ENCODE measurements around the gene PTN. TPM values are rescaled to one million over a fixed set of nuclear protein-coding genes. Genes with fewer than 3 reads are reported as not detected.

PTN gene
- total RNA-seq, 2 donors from 2014 or later = 1.6 to 5.7 TPM

GRCh38 chr7:137373507-137373906, 30.0 kb upstream of the PTN start:
- Histone ChIP-seq H3K9me3 (peaks cover 0 to 6% (median 0%) of the 10 kb centered on the region in 3 donors), H3K36me3 (replicated peaks in 1 of 2; ENCODE audit: insufficient read depth in 1 of 2, low read depth in 2 of 2) (no peaks in the 10 kb centered on the region), H3K4me3 (no peak overlapping the region), H3K27me3 (no peaks in the 10 kb centered on the region), H3K27ac (no peak overlapping the region), H3K4me1 (no peaks in the 10 kb centered on the region)
- ATAC-seq (no peak), DNase-seq (no peak)
- intact Hi-C loops (cut with DNase I) = no loop called here
- WGBS, 2 donors = 52 to 65% methylated on average over 2 of the region's 2 CpGs
- TF ChIP-seq CTCF (IDR thresholded peaks at IDR 0.05) (no peak), POLR2A (IDR thresholded peaks at IDR 0.05) (no peak)

GRCh38 chr7:137371616-137372015, 28.1 kb upstream of the PTN start:
- ATAC-seq = no peak
- Histone ChIP-seq H3K27me3 (no peaks in the 10 kb centered on the region), H3K27ac (no peak overlapping the region), H3K9me3 (no peaks in the 10 kb centered on the region), H3K4me3 (no peak overlapping the region), H3K36me3 (replicated peaks in 1 of 2; ENCODE audit: insufficient read depth in 1 of 2, low read depth in 2 of 2) (no peaks in the 10 kb centered on the region), H3K4me1 (no peaks in the 10 kb centered on the region)
- DNase-seq = no peak
- WGBS, 2 donors = 65 to 68% methylated on average over 2 of the region's 2 CpGs
- intact Hi-C loops (cut with DNase I) = no loop called here
- TF ChIP-seq CTCF (IDR thresholded peaks at IDR 0.05) = no peak
- no peak for TF ChIP-seq POLR2A (IDR thresholded peaks at IDR 0.05)

DNA sequence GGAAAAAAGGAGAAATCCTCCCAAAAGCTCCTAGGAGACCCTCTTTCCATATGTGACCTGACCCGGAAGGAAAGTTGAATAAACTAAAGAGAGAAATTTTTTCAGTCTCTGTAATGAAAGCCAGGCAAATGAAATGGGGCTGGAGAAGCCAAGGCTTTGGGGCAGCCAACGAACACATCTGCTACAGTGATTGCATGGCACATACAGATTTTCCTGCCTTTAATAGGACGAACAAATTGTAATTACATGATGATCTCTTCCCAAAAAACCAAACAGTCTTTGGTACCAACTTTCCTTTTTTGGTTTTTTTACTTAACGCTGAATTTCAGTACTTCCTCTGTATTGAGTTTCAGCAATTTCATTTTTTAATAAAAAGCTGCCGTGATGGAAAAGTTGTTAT, 23.5 kb upstream of the PTN start:
- DNase-seq = no peak

GRCh38 chr7:137363683-137364082, 20.1 kb upstream of the PTN start:
- no peak overlapping the region for H3K4me3 ChIP-seq
- no peaks in the 10 kb centered on the region for H3K4me1 ChIP-seq
- H3K27ac ChIP-seq = no peak overlapping the region
- no peaks in the 10 kb centered on the region for H3K27me3 ChIP-seq
- DNase-seq = no peak
- H3K36me3 ChIP-seq (replicated peaks in 1 of 2; ENCODE audit: insufficient read depth in 1 of 2, low read depth in 2 of 2) = no peaks in the 10 kb centered on the region
- WGBS, 2 donors = 70 to 88% methylated on average over 6 of the region's 6 CpGs
- no peak for ATAC-seq
- intact Hi-C loops (cut with DNase I) = no loop called here
- peaks cover 0 to 7% (median 0%) of the 10 kb centered on the region in 3 donors for H3K9me3 ChIP-seq
- TF ChIP-seq CTCF (IDR thresholded peaks at IDR 0.05) = no peak
- TF ChIP-seq POLR2A (IDR thresholded peaks at IDR 0.05) = no peak

More for the DNA sequence above, 23.5 kb upstream of the PTN start:
- Histone ChIP-seq H3K4me3 (no peak overlapping the region), H3K36me3 (replicated peaks in 1 of 2; ENCODE audit: insufficient read depth in 1 of 2, low read depth in 2 of 2) (no peaks in the 10 kb centered on the region), H3K9me3 (no peaks in the 10 kb centered on the region), H3K4me1 (no peaks in the 10 kb centered on the region), H3K27ac (no peak overlapping the region), H3K27me3 (no peaks in the 10 kb centered on the region)
- WGBS, 2 donors = 66 to 69% methylated on average over 5 of the region's 5 CpGs
- intact Hi-C loops (cut with DNase I) = no loop called here
- no peak for TF ChIP-seq CTCF (IDR thresholded peaks at IDR 0.05)
- TF ChIP-seq POLR2A (IDR thresholded peaks at IDR 0.05) = no peak
- ATAC-seq = no peak

- H3K36me3 ChIP-seq (replicated peaks in 1 of 2; ENCODE audit: insufficient read depth in 1 of 2, low read depth in 2 of 2) = no peaks in the 10 kb centered on the region
- H3K9me3 ChIP-seq = peaks cover 0 to 7% (median 0%) of the 10 kb centered on the region in 3 donors
- no peaks in the 10 kb centered on the region for H3K4me1 ChIP-seq
- no peak overlapping the region for H3K27ac ChIP-seq
- intact Hi-C loops (cut with DNase I) = no loop called here
- 28 to 35% methylated on average over 1 of the region's 1 CpG for WGBS, 2 donors
- DNase-seq (no peak), ATAC-seq (no peak)
- H3K4me3 ChIP-seq = no peak overlapping the region
- no peaks in the 10 kb centered on the region for H3K27me3 ChIP-seq
- no peak for TF ChIP-seq POLR2A (IDR thresholded peaks at IDR 0.05)
- TF ChIP-seq CTCF (IDR thresholded peaks at IDR 0.05) = no peak
These were observed 16.6 kb upstream of the PTN start for GRCh38 chr7:137360087-137360679.
